NCI-H69 (cell line): ENCODE measurements around the gene ODAD4.
A peak's percentile ranks its signal among the peaks of the same experiment; 100 is the strongest.
"Not testable (repeated sequence)": the region's sequence is repeated elsewhere in the genome, so short reads cannot be mapped to it uniquely, and the experiment has no call there.

Experiments used
- DNase-seq: peaks from one replicate; lab custom pipeline; 2025; lab: John Stamatoyannopoulos, UW

Gene ODAD4

DNA sequence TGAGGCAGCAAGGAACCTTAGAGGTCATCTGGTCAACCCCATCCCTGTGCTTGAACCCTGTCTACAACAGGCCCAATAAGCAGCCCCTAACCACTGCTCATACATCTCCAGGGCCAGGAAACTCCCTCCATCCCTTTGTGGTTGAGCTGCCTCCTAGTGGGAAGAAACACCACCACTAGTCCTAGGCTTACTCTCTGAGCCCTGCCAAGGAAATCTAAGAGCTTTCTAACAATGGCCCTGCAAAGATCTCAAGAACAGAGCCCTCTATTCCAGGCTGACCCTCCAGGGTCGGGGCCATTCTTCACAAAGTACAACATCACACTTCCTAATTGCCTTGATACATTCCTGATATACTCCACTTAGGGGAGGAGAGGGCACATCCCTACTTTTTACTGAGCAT is 17.5 kb upstream of the ODAD4 start:
- DNase-seq, result no peak

DNA sequence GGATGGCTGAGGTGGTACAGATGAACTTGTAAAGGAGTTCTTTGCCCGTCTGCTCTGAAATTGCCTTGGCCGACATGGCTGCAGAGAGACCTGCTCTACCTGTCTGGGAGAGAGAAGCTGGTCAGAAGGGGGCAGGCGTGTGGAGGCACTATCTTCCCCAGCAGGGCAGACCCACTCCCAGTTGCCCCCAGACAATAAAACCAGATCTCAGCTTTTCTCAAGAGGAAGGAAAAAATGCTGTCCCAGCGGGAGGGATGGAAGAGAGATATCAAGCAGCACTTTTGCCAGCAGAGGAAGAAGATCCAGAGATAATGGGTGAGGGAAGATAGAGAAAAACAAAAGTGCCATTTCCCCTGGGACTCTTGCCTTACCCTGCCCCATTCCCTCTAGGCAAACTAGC is 16.6 kb upstream of the ODAD4 start:
- DNase-seq, result no peak

DNA sequence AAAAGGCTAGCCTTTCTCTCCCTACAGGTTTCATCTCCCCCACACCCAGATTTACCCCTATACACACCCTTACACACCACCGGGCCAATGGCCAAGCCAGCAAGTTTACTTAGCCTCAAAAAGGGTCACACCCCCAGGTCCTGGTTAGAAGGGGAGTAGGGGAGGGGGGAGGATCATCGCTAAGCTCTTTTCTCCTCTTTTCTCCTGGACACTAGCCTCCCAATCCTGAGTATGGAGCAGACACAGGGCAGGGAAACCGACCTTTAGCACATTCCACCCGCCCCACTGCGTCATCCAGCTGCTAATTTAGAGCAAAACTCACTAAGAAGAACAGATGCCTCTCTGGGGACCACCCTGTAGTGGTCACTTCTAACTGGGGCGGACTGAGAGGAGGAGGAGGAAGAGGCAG is 16.1 kb upstream of the ODAD4 start:
- DNase-seq, result no peak

DNA sequence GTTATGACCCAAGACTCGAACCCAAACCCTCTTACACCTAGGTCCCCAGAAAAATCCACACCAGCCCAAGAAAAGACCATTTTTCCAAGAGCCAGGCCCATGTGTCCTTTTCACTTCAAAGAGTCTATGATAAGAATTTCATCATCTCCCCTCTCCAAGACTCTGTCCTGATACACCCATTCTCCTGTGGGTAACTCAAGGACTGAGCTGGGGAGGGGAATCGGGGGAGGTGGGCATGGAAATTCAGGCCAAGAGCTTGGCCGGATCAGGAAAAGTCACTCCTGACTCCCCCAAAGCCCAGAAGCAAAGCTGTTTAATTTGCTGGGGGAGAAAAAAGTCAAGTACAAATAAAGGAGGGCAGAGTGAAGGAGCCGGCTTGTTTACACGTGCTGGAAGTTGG is 15.4 kb upstream of the ODAD4 start:
- DNase-seq, result no peak

DNA sequence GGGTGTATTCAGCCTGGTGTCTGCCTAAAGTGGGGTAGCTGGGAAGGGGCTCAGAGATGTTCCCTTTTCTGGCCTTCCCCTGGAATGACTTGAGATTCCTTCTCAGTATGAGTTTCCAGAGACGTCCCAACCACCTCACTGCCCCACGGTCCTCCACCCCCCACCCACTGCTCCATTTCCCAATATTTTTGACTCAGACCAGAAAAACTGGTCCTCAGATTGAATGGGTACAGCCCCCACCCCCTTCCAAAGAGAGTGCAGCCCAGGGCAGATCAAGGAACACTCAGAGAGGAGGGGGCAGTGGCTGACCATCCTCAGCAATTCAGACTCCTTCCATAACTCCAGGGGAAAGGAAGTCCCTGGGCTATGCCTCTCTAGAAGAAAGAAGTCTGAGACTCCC is 14.9 kb upstream of the ODAD4 start:
- no peak for DNase-seq

DNA sequence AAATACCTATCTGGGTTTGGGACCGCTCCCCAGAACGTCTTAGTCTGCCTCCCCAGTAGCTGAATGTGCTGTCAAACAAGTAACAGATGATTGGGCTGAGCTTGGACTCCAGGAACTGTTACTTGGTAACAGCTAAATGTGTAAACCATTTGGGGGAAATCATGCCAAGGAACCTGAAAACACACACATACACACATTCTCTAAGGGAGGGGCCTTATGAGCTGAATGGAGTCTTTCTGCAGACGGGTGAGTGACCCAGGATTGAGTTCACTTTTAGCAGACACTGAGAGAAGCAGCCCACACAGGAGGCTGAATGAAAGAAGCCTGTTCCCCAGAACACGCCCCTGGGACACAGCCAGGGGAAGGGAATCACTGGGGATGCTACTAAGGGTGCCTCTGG is 13.2 kb upstream of the ODAD4 start:
- DNase-seq, result peak; percentile 37

DNA sequence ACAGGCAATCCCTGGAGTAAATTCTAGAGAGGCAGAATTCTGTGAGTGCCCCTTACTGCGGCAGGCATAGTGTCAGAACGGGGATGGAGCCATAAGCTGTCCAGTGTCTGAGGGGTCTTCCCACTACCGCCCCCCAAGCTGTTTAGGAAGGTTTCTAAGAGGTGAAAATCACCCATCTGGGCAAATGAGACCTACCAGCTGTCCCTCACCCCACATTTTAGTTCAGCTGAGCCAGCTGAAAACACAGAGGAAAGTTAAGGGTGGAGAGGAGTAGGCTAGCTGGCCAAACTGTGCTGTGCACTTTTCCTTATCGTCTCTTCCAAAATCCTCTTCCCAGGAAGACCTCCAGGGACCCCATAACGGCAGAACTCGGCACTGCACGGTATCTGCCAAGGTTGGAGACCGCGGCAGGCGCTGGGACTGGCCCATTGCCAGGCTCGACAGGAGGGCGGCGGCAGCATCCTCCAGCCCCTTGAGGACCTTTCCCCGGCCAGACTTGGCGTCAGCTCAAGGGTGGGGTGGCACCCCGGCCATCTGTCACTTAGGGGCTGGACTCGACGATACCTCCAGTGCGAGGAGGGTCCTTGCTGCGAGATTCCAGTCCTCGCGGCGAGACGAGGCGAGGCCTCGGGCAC is 12.6 kb upstream of the ODAD4 start:
- peak; percentile 95 for DNase-seq

DNA sequence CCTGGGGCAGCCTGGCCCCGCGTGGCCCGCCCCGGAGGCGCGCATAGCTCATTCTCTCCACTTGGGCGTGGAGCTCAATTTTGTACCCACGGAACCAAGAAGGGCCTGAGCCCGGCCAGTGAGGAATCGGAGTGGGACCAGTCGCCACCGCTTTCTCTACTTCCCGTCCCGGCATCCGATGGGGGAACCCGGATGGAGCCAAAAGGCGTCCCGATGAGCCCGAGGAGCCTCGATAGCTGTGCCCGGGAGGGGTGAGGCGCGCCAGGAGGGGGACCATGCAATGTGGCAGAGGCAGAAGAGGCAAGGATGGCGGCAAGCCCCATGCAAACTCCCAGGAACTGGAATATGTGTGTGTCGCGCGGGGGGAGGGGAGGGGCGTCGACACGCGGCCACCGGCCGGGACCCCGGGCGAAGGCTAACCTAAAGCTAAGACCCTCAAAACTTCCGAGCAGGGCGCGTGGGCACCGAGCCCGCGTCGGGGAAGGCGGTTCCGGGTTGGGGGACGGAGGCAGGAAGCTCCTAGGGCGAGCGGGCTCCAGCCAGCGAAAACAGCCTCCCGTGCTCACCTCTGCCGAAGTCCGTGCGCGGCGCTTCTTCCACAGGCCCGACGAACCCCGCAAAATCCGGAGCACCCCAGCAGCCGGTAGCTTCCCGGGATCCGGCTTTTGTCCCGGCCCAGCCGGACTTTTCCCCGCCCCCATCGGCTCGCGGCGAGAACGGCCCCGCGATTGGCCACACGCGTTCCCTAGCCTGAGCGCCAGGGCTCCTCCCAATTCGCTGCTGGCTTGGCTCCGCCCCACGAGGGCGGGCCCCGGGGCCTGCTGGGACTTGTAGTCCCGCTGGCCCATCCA is 11.9 kb upstream of the ODAD4 start, which contains the start of gene ACLY:
Gene ACLY (minus strand): TSS at position 638 of the 851 bp plus-strand sequence. CDS start 5,078 bp downstream, outside the sequence.
- DNase-seq, result peak; percentile 99

DNA sequence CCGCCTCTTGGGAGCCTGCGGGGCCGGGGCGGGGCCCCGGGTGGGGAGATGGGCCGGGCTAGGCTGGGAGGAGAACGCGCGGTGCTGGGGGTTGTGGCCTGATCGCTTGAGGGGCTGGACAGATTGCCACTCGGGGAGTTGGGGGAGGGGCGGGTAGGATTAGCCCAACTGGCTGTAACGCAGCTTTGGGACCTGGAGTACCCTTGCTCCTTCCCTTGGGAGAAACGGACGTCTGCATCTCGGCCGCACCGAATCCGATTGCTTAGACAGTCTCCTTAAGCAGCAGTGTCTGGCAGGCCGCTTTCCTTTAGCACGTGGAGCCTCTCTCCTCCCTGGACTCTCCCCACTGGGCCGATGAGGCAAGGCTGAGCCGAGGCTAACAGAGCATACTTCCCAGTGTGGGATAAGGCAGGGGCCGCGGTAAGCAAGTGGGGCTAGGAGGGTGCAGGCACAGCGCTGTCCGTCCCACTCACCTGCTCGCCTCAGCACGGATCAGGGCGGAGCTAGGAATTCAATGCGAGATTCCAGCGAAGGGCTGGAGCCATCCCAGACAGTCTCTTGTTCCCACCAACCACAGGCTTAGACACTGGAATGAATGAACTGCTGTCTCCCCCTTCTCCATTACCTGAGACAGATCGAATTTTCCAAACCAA is 11.1 kb upstream of the ODAD4 start:
- DNase-seq, result peak; percentile 85

DNA sequence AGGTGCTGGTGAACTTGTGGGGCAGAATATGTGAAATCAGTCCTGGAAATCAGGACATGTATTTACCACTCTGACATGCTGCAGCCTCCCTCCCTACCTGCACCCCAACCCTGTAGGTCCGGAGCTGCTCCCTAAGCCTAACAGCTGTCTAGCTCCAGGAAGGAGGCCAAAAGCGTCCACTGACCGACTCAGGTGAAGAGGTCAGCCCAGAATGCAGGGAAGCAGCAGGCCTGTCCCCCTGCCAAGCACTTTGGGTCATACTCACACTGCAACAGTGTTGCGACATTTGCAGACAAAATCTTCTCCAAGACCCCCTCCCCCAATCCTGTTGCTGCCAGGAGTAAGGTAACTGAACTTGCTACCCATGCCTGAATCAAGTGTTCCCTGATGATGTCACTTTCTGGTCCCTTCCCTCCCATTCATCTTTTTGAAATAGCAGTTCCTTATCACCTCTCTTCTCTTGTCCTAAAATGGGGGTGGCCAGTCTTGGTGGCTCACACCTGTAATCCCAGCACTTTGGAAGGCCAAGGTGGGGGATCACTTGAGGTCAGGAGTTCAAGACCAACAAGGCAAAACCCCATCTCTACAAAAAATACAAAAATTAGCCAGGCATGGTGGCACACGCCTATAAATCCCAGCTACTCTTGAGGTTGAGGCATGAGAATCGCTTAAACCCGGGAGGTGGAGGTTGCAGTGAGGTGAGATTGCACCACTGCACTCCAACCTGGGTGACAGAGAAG is 10.4 kb upstream of the ODAD4 start:
- DNase-seq, result peak; percentile 26

DNA sequence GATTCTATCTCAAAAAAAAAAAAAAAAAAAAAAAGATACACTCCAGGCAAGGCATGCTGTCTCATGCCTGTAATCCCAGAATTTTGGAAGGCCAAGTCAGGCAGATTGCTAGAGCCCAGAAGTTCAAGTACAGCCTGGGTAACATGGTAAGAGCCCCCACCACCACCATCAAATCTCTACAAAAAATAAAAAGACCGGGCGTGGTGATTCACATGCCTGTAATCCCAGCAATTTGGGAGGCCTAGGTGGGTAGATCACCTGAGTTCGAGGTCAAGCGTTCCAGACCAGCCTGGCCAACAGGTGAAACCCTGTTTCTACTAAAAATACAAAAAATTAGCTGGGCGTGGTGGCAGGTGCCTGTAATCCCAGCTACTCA is 9.8 kb upstream of the ODAD4 start:
- no peak for DNase-seq

DNA sequence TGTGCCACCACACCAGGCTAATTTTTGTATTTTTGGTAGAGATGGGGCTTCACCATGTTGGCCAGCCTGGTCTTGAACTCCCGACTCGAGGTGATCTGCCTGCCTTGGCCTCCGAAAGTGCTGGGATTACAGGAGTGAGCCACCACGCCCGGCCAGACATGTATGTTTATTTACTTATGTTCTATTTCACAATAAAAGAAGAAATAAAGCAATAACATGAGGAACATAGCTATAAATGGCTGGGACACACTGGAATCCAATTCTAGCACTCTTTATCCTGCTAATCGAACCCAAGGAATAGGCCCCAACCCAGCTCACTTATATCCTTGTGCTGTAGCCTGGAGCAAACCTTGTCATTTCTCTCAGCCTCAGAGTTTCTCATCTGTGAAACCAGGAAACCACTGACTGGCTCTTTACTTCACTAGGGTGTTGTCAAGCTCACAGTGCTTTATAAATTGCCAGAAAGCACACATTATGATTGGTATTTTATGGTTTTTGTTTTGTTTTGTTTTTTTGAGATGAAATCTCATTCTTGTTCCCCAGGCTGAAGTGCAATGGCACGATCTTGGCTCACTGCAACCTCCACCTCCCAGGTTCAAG is 4.3 kb upstream of the ODAD4 start:
- DNase-seq, result no peak

DNA sequence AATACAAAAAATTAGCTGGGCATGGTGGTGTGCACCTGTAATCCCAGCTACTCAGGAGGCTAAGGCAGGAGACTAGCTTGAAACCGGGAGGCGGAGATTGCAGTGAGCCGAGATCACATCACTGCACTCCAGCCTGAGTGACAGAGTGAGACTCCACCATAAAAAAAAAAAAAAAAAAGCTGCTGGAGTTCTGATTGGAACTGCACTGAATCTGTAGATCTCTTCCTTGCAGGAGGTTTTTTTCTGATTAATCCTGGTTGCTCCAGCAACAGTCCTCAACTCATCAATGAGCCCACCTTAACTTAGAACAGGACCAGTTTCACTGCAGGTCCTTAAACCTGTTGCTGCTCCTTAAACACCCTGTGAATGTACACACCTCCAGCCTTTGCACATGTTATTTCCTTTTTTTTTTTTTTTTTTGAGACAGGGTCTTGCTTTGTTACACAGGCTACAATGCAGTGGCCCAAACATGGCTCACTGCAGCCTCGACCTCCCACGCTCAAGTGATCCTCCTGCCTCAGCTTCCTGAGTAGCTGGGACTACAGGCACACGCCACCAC is 1.6 kb upstream of the ODAD4 start:
- DNase-seq, result no peak

DNA sequence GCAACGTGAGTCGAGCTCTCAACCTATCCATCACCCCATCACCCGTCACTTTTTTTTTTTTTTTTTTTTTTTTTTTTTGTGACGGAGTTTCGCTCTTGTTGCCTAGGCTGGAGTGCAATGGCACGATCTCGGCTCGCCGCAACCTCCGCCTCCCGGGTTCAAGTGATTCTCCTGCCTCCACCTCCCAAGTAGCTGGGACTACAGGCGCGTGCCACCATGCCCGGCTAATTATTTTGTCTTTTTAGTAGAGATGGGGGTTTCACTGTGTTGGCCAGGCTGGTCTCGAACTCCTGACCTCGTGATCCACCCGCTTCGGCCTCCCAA is 378 bp downstream of the ODAD4 start:
- DNase-seq, result not testable (repeated sequence)

DNA sequence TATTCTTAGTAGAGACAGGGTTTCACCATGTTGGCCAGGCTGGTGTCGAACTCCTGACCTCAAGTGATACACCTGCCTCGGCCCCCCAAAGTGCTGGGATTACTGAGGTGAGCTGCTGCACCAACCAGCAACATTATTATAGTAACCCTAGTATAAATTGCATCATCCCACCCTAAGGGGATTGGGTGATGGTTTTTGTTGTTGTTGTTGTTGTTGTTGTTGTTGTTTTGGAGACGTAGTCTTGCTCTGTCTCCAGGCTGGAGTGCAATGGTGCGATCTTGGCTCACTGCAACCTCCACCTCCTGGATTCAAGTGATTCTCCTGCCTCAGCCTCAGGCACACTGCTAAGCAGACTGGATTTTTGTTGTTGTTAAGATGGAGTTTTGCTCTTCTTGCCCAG is 1.3 kb downstream of the ODAD4 start:
- DNase-seq, result not testable (repeated sequence)

DNA sequence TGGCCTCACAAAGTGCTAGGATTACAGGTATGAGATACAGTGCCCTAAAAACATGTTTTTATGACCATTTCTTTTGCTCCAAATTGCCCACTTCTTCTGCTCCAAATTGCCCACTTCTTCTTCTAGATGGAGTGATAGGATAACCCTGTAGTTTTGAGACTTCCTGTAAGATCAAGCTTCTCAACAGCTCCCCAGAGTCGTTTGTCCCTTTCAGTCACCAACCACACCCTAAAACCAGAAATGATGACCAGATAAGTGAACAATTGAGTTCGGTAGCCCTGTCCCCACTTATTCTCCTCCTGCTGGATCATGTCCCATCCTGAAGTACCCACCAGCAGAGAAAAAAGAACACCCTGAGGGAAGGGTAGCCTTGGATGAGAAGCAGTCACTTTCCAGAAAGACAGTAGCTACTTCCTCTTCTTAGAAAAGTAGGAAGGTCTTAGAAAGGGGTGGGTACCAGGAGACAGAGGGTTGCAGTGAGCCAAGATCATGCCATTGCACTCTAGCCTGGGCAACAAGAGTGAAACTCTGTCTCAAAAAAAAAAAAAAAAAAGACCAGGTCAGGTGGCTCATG is 2.5 kb downstream of the ODAD4 start:
- no peak for DNase-seq

DNA sequence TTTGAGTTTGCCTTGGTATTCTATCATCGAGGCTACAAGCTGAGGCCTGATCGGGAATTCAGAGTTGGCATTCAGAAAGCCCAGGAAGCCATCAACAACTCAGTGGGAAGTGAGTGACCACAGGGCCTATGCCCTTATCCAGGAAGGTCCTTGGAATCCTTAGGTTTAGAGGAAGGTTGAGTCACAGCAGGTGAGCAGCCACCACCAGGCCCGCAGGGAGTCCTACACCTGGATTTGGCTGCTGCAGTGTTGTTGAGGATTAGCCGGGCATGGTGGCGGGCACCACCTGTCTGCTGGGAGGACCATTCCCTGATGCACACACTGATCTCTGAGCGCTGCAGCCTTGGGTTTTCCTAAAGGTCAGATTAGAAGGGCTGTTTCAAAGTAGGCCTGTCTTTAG is 5.2 kb downstream of the ODAD4 start:
- no peak for DNase-seq

DNA sequence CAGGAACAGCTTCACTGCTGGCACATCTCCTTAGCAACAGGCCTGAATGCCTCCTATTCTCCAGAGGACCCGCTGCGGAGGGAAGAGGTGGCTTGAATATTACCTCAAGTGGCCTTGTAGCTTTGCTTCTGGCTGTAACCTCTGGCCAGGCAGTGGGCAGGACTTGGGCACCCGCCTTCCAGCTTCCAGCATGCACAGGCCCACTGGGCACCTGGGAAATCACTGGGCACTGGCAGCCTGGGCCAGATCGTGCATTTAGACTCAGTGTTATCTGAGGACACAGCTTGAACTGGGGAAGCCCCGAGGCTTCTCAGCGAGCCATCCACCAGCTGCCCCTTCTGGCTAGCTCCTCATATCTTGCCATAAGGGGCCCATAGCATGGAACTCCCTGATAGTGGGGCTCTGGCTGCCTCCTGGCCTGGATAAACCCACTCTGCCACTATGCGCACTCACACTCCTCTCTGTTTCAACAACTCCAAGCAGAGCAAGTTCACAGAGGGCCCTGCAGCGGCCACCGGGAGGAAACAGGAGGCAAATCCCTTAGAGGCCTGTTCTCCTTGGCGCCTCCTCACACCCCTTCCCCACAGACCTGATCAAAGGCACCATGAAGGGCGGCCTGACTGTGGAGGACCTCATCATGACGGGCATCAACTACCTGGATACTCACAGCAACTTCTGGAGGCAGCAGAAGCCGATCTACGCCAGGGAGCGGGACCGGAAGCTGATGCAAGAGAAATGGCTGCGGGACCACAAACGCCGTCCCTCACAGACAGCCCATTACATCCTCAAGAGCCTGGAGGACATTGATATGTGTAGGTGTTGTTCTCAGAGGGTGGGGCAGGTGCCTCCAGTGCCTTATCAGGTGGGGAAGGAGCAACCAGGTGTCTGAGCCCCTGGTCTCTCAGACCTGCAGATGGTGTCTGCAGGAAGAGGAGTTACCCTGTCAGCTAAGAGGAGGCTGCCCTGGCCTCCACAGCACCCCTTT is 7.8 kb downstream of the ODAD4 start:
- DNase-seq, result no peak

DNA sequence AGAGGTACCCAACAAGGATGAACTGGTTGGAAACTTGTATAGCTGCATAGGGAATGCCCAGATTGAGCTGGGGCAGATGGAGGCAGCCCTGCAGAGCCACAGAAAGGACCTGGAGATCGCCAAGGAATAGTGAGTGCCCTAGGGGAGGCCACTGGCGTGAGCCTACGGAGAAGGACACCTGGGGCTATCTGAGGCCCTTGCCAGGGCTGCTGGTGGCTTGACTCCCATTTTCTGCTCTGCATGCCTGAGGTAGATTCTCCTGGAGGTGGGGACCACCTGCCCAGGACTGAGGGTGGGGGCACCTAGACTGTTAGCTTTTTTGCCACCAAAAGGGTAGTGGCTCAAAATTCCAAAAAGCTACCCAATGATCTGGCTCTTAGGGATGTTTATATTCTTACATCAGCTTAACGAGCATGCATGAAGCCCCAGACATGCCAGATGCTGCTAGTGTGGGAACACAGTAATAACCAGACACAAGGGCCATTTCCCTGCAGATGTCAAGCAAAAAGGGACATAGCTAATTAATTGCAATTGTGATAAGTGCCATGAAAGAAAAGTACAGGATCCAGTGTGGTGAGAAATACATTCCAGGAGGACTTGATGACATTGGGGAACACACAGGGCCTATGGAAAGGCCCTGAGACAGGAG is 8.8 kb downstream of the ODAD4 start:
- DNase-seq, result peak; percentile 64

DNA sequence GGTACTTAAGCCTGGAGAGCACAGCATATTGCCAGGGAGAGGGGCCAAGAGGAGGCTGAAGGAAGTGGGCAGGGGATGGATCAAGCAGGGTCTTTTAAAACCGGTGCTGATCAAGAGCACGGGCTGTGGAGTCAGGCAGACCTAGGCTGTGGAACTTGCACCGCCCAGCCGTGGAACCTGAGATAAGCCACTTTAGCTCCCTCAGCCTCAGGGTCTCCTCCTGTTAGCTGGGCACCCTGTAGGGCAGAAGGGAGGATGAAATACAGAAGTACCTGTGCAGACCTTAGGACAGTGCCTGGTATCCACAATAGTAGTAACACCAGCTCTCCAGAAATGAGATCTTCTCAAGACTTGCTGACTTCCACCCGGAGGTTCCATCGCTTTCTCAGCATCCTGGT is 9.3 kb downstream of the ODAD4 start:
- no peak for DNase-seq
